Measurements from ENCODE around the gene LYPD6B.

Gene LYPD6B

GRCh38 chr2:149068225-149068995, 29.9 kb downstream of the LYPD6B start:
- no peak for DNase-seq
- no peaks in the 10 kb centered on the region for H3K36me3 ChIP-seq (ENCODE audit: control insufficient read depth, insufficient read depth, low read length)

GRCh38 chr2:149068996-149069888, 30.7 kb downstream of the LYPD6B start:
- Histone ChIP-seq H3K27ac (ENCODE audit: insufficient read depth, low read length, poor library complexity, severe bottlenecking) (peak overlapping the region; percentile 33), H3K4me3 (ENCODE audit: insufficient read depth, low read depth, low read length, poor library complexity, severe bottlenecking) (no peak overlapping the region), H3K4me1 (ENCODE audit: control insufficient read depth, insufficient read depth, low read length, poor library complexity, severe bottlenecking) (no peaks in the 10 kb centered on the region), H3K9me3 (ENCODE audit: control insufficient read depth, low read length) (no peaks in the 10 kb centered on the region), H3K27me3 (replicated peaks; ENCODE audit: control insufficient read depth, insufficient read depth, low read length, poor library complexity, severe bottlenecking) (no peaks in the 10 kb centered on the region), H3K36me3 (ENCODE audit: control insufficient read depth, insufficient read depth, low read length) (no peaks in the 10 kb centered on the region)
- peak; percentile 2 to 17 (median 16) for DNase-seq

More at GRCh38 chr2:149068225-149068995, 29.9 kb downstream of the LYPD6B start:
- H3K4me1 ChIP-seq (ENCODE audit: control insufficient read depth, insufficient read depth, low read length, poor library complexity, severe bottlenecking): no peaks in the 10 kb centered on the region
- H3K9me3 ChIP-seq (ENCODE audit: control insufficient read depth, low read length): no peaks in the 10 kb centered on the region
- H3K27me3 ChIP-seq (replicated peaks; ENCODE audit: control insufficient read depth, insufficient read depth, low read length, poor library complexity, severe bottlenecking): no peaks in the 10 kb centered on the region
- H3K4me3 ChIP-seq (ENCODE audit: insufficient read depth, low read depth, low read length, poor library complexity, severe bottlenecking): no peak overlapping the region
- H3K27ac ChIP-seq (ENCODE audit: insufficient read depth, low read length, poor library complexity, severe bottlenecking): no peak overlapping the region

GRCh38 chr2:149070681-149071320, 32.3 kb downstream of the LYPD6B start:
- no peaks in the 10 kb centered on the region for H3K36me3 ChIP-seq (ENCODE audit: control insufficient read depth, insufficient read depth, low read length)
- no peak overlapping the region for H3K4me3 ChIP-seq (ENCODE audit: insufficient read depth, low read depth, low read length, poor library complexity, severe bottlenecking)
- H3K4me1 ChIP-seq (ENCODE audit: control insufficient read depth, insufficient read depth, low read length, poor library complexity, severe bottlenecking): no peaks in the 10 kb centered on the region
- no peak overlapping the region for H3K27ac ChIP-seq (ENCODE audit: insufficient read depth, low read length, poor library complexity, severe bottlenecking)
- H3K27me3 ChIP-seq (replicated peaks; ENCODE audit: control insufficient read depth, insufficient read depth, low read length, poor library complexity, severe bottlenecking): no peaks in the 10 kb centered on the region
- H3K9me3 ChIP-seq (ENCODE audit: control insufficient read depth, low read length): no peaks in the 10 kb centered on the region
- no peak for DNase-seq

- no peak overlapping the region for H3K4me3 ChIP-seq (ENCODE audit: insufficient read depth, low read depth, low read length, poor library complexity, severe bottlenecking)
- no peaks in the 10 kb centered on the region for H3K4me1 ChIP-seq (ENCODE audit: control insufficient read depth, insufficient read depth, low read length, poor library complexity, severe bottlenecking)
- no peaks in the 10 kb centered on the region for H3K36me3 ChIP-seq (ENCODE audit: control insufficient read depth, insufficient read depth, low read length)
- H3K27me3 ChIP-seq (replicated peaks; ENCODE audit: control insufficient read depth, insufficient read depth, low read length, poor library complexity, severe bottlenecking): no peaks in the 10 kb centered on the region
- DNase-seq: no peak
- no peaks in the 10 kb centered on the region for H3K9me3 ChIP-seq (ENCODE audit: control insufficient read depth, low read length)
- no peak overlapping the region for H3K27ac ChIP-seq (ENCODE audit: insufficient read depth, low read length, poor library complexity, severe bottlenecking)
Measured at GRCh38 chr2:149075105-149075504, 36.6 kb downstream of the LYPD6B start.

GRCh38 chr2:149075853-149076252, 37.4 kb downstream of the LYPD6B start:
- no peaks in the 10 kb centered on the region for H3K27me3 ChIP-seq (replicated peaks; ENCODE audit: control insufficient read depth, insufficient read depth, low read length, poor library complexity, severe bottlenecking)
- no peaks in the 10 kb centered on the region for H3K4me1 ChIP-seq (ENCODE audit: control insufficient read depth, insufficient read depth, low read length, poor library complexity, severe bottlenecking)
- H3K27ac ChIP-seq (ENCODE audit: insufficient read depth, low read length, poor library complexity, severe bottlenecking): no peak overlapping the region
- no peak for DNase-seq
- no peaks in the 10 kb centered on the region for H3K9me3 ChIP-seq (ENCODE audit: control insufficient read depth, low read length)
- no peak overlapping the region for H3K4me3 ChIP-seq (ENCODE audit: insufficient read depth, low read depth, low read length, poor library complexity, severe bottlenecking)
- no peaks in the 10 kb centered on the region for H3K36me3 ChIP-seq (ENCODE audit: control insufficient read depth, insufficient read depth, low read length)

GRCh38 chr2:149076863-149077412, 38.4 kb downstream of the LYPD6B start:
- Histone ChIP-seq H3K4me3 (ENCODE audit: insufficient read depth, low read depth, low read length, poor library complexity, severe bottlenecking) (no peak overlapping the region), H3K36me3 (ENCODE audit: control insufficient read depth, insufficient read depth, low read length) (no peaks in the 10 kb centered on the region), H3K27ac (ENCODE audit: insufficient read depth, low read length, poor library complexity, severe bottlenecking) (no peak overlapping the region), H3K9me3 (ENCODE audit: control insufficient read depth, low read length) (no peaks in the 10 kb centered on the region), H3K27me3 (replicated peaks; ENCODE audit: control insufficient read depth, insufficient read depth, low read length, poor library complexity, severe bottlenecking) (no peaks in the 10 kb centered on the region), H3K4me1 (ENCODE audit: control insufficient read depth, insufficient read depth, low read length, poor library complexity, severe bottlenecking) (no peaks in the 10 kb centered on the region)
- no peak for DNase-seq

- Histone ChIP-seq H3K27ac (ENCODE audit: insufficient read depth, low read length, poor library complexity, severe bottlenecking) (no peak overlapping the region), H3K36me3 (ENCODE audit: control insufficient read depth, insufficient read depth, low read length) (no peaks in the 10 kb centered on the region), H3K9me3 (ENCODE audit: control insufficient read depth, low read length) (no peaks in the 10 kb centered on the region), H3K4me3 (ENCODE audit: insufficient read depth, low read depth, low read length, poor library complexity, severe bottlenecking) (no peak overlapping the region), H3K27me3 (replicated peaks; ENCODE audit: control insufficient read depth, insufficient read depth, low read length, poor library complexity, severe bottlenecking) (no peaks in the 10 kb centered on the region), H3K4me1 (ENCODE audit: control insufficient read depth, insufficient read depth, low read length, poor library complexity, severe bottlenecking) (no peaks in the 10 kb centered on the region)
- DNase-seq: no peak
Measured at GRCh38 chr2:149077861-149078260, 39.4 kb downstream of the LYPD6B start.

- H3K27ac ChIP-seq (ENCODE audit: insufficient read depth, low read length, poor library complexity, severe bottlenecking): no peak overlapping the region
- H3K36me3 ChIP-seq (ENCODE audit: control insufficient read depth, insufficient read depth, low read length): no peaks in the 10 kb centered on the region
- no peaks in the 10 kb centered on the region for H3K9me3 ChIP-seq (ENCODE audit: control insufficient read depth, low read length)
- H3K4me1 ChIP-seq (ENCODE audit: control insufficient read depth, insufficient read depth, low read length, poor library complexity, severe bottlenecking): no peaks in the 10 kb centered on the region
- DNase-seq: no peak
- no peak overlapping the region for H3K4me3 ChIP-seq (ENCODE audit: insufficient read depth, low read depth, low read length, poor library complexity, severe bottlenecking)
- H3K27me3 ChIP-seq (replicated peaks; ENCODE audit: control insufficient read depth, insufficient read depth, low read length, poor library complexity, severe bottlenecking): no peaks in the 10 kb centered on the region
Measured at GRCh38 chr2:149080099-149080498, 41.6 kb downstream of the LYPD6B start.

GRCh38 chr2:149080971-149081370, 42.5 kb downstream of the LYPD6B start:
- Histone ChIP-seq H3K4me3 (ENCODE audit: insufficient read depth, low read depth, low read length, poor library complexity, severe bottlenecking) (no peak overlapping the region), H3K9me3 (ENCODE audit: control insufficient read depth, low read length) (no peaks in the 10 kb centered on the region), H3K4me1 (ENCODE audit: control insufficient read depth, insufficient read depth, low read length, poor library complexity, severe bottlenecking) (no peaks in the 10 kb centered on the region), H3K27me3 (replicated peaks; ENCODE audit: control insufficient read depth, insufficient read depth, low read length, poor library complexity, severe bottlenecking) (peaks cover under 1% of the 10 kb centered on the region), H3K27ac (ENCODE audit: insufficient read depth, low read length, poor library complexity, severe bottlenecking) (no peak overlapping the region), H3K36me3 (ENCODE audit: control insufficient read depth, insufficient read depth, low read length) (no peaks in the 10 kb centered on the region)
- no peak for DNase-seq
